Ovary (tissue), 3 donors: ENCODE data around the gene MTR.

Experiments used
- EP300 ChIP-seq: sonication (generic); formaldehyde crosslinking; IDR thresholded peaks from one replicate; pipeline ENCODE4 v1.6.1; 2017; ENCODE audit warnings: antibody characterized with exemption
- TF ChIP-seq, protein P1 (sequence below), 3 donors: fragments of 450-650 bp in 2 of 3; fragments of 200-600 bp in 1 of 3; IDR thresholded peaks; one replicate each; pipeline versions ENCODE4 v1.5.1 to v1.8.0; 2016 to 2022; ENCODE audit warnings: antibody characterized with exemption in 3 of 3, mild to moderate bottlenecking in 1 of 3
- donor health status: DM: no; HTN: no; CAD: no.

DNA sequence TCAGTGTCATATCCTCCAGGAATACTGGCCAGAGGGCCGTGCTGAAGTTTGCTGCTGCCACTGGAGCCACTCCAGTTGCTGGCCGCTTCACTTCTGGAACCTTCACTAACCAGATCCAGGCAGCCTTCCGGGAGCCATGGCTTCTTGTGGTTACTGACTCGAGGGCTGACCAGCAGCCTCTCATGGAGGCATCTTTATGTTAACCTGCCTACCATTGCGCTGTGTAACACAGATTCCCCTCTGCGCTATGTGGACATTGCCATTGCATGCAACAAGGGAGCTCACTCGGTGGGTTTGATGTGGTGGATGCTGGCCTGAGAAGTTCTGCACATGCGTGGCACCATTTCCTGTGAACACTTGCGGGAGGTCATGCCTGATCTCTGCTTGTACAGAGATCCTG lies 24.8 kb downstream of the MTR start:
- TF ChIP-seq EP300, result no peak
- TF ChIP-seq, protein P1, sequence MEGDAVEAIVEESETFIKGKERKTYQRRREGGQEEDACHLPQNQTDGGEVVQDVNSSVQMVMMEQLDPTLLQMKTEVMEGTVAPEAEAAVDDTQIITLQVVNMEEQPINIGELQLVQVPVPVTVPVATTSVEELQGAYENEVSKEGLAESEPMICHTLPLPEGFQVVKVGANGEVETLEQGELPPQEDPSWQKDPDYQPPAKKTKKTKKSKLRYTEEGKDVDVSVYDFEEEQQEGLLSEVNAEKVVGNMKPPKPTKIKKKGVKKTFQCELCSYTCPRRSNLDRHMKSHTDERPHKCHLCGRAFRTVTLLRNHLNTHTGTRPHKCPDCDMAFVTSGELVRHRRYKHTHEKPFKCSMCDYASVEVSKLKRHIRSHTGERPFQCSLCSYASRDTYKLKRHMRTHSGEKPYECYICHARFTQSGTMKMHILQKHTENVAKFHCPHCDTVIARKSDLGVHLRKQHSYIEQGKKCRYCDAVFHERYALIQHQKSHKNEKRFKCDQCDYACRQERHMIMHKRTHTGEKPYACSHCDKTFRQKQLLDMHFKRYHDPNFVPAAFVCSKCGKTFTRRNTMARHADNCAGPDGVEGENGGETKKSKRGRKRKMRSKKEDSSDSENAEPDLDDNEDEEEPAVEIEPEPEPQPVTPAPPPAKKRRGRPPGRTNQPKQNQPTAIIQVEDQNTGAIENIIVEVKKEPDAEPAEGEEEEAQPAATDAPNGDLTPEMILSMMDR (IDR thresholded peaks at IDR 0.05), result no peak
